WTC11 (cell line): ENCODE measurements around the gene ADARB2. TPM values are rescaled to one million over a fixed set of nuclear protein-coding genes. Genes with fewer than 3 reads are reported as not detected.

Experiments
- ATAC-seq: fragments of 200-7000 bp; cut with Tn5 transposase; 2 replicates; pipeline ENCODE4 v1.10.0; 2021; ENCODE audit warnings: mild to moderate bottlenecking, moderate library complexity
- CTCF ChIA-PET: fragments of 300-600 bp; sonication (Branson Sonifier 250); formaldehyde crosslinking; loops from one replicate; lab custom pipeline; 2021; ENCODE audit warnings: antibody characterized with exemption; lab: Charles Lee
- POLR2A ChIA-PET: fragments of 350-600 bp; sonication (Branson Sonifier 250); formaldehyde crosslinking; loops from one replicate; lab custom pipeline; 2021; ENCODE audit warnings: antibody characterized with exemption; lab: Charles Lee
- DNase-seq: peaks from one replicate; pipeline ENCODE4 v3.0.0; 2021; ENCODE audit warnings: low spot score
- H3K27ac Mint-ChIP-seq: 2 replicates; pipeline ENCODE4 v1.8.0; 2021; ENCODE audit warnings: mixed read lengths
- H3K27me3 Mint-ChIP-seq: 2 replicates; pipeline ENCODE4 v1.8.0; 2021; ENCODE audit warnings: low read depth, mild to moderate bottlenecking, moderate library complexity, mixed read lengths
- H3K36me3 Mint-ChIP-seq: 2 replicates; pipeline ENCODE4 v1.8.0; 2021; ENCODE audit warnings: mixed read lengths
- H3K4me1 Mint-ChIP-seq: 2 replicates; pipeline ENCODE4 v1.8.0; 2022; ENCODE audit warnings: mixed read lengths
- H3K4me3 Mint-ChIP-seq: 2 replicates; pipeline ENCODE4 v1.8.0; 2021; ENCODE audit warnings: mild to moderate bottlenecking, moderate library complexity, mixed read lengths
- H3K9me3 Mint-ChIP-seq: 2 replicates; pipeline ENCODE4 v1.8.0; 2021; ENCODE audit warnings: mixed read lengths
- CREM ChIP-seq: sonication (generic); formaldehyde crosslinking; IDR thresholded peaks from 2 replicates; pipeline ENCODE4 v1.8.1; 2022; ENCODE audit warnings: mild to moderate bottlenecking, missing genetic modification reagents, moderate library complexity
- ETV6 ChIP-seq: sonication (generic); formaldehyde crosslinking; IDR thresholded peaks from 2 replicates; pipeline ENCODE4 v1.8.1; 2022; ENCODE audit warnings: mild to moderate bottlenecking, missing genetic modification reagents
- GRHL2 ChIP-seq: fragments of 250-450 bp; sonication (Bioruptor Pico); IDR thresholded peaks from 2 replicates; pipeline ENCODE4 v1.8.0; 2022; ENCODE audit warnings: mild to moderate bottlenecking, moderate library complexity; ENCODE audit not compliant: insufficient replicate concordance, severe bottlenecking
- IRF2 ChIP-seq: sonication (generic); formaldehyde crosslinking; IDR thresholded peaks from 2 replicates; pipeline ENCODE4 v1.8.0; 2022; ENCODE audit warnings: low read depth, missing genetic modification reagents, borderline replicate concordance
- JAZF1 ChIP-seq: fragments of 250-450 bp; sonication (Bioruptor Pico); IDR thresholded peaks from 2 replicates; pipeline ENCODE4 v1.9.0; 2021; ENCODE audit warnings: moderate library complexity, mild to moderate bottlenecking, inconsistent platforms
- KAT7 ChIP-seq: sonication (generic); formaldehyde crosslinking; IDR thresholded peaks from 2 replicates; pipeline ENCODE4 v1.8.1; 2023; ENCODE audit warnings: missing genetic modification reagents, mild to moderate bottlenecking, borderline replicate concordance
- MXD4 ChIP-seq: fragments of 250-450 bp; sonication (Bioruptor Pico); IDR thresholded peaks from 2 replicates; pipeline ENCODE4 v1.8.0; 2021; ENCODE audit warnings: mild to moderate bottlenecking, moderate library complexity, borderline replicate concordance
- PRRX2 ChIP-seq: fragments of 250-450 bp; sonication (Bioruptor Pico); IDR thresholded peaks from 2 replicates; pipeline ENCODE4 v1.8.0; 2021; ENCODE audit warnings: mild to moderate bottlenecking
- RORB ChIP-seq: fragments of 250-450 bp; sonication (Bioruptor Pico); IDR thresholded peaks from 2 replicates; pipeline ENCODE4 v1.9.0; 2021; ENCODE audit warnings: mild to moderate bottlenecking
- SMAD3 ChIP-seq: sonication (generic); formaldehyde crosslinking; IDR thresholded peaks from 2 replicates; pipeline ENCODE4 v1.8.0; 2022; ENCODE audit warnings: missing genetic modification reagents, mild to moderate bottlenecking, borderline replicate concordance
- SOX15 ChIP-seq: fragments of 250-450 bp; sonication (Bioruptor Pico); IDR thresholded peaks from 2 replicates; pipeline ENCODE4 v1.9.0; 2021; ENCODE audit warnings: mild to moderate bottlenecking
- TCF7 ChIP-seq: sonication (generic); formaldehyde crosslinking; IDR thresholded peaks from 2 replicates; pipeline ENCODE4 v1.8.0; 2022; ENCODE audit warnings: mild to moderate bottlenecking, low read depth, missing genetic modification reagents, moderate library complexity
- ZBTB21 ChIP-seq: sonication (generic); formaldehyde crosslinking; IDR thresholded peaks from 2 replicates; pipeline ENCODE4 v1.8.1; 2023; ENCODE audit warnings: mild to moderate bottlenecking, missing genetic modification reagents, borderline replicate concordance
- ZNF263 ChIP-seq: sonication (generic); formaldehyde crosslinking; IDR thresholded peaks from 2 replicates; pipeline ENCODE4 v1.8.1; 2022; ENCODE audit warnings: low read depth, mild to moderate bottlenecking, moderate library complexity, missing genetic modification reagents
- total RNA-seq: library from RNA; stranded (reverse); gene quantifications from 3 replicates; pipeline ENCODE4 v1.2.3, GENCODE V29; 2021
- TF ChIP-seq, protein P1 (sequence below): sonication (generic); formaldehyde crosslinking; IDR thresholded peaks from 2 replicates; pipeline ENCODE4 v1.8.0; 2022; ENCODE audit warnings: mild to moderate bottlenecking, missing genetic modification reagents
- TF ChIP-seq, protein P2 (sequence below): sonication (generic); formaldehyde crosslinking; IDR thresholded peaks from 2 replicates; pipeline ENCODE4 v1.8.1; 2022; ENCODE audit warnings: low read depth, mild to moderate bottlenecking, moderate library complexity, missing genetic modification reagents, borderline replicate concordance
- TF ChIP-seq, protein P3 (sequence below): sonication (generic); formaldehyde crosslinking; IDR thresholded peaks from 2 replicates; pipeline ENCODE4 v1.8.1; 2023; ENCODE audit warnings: mild to moderate bottlenecking, missing genetic modification reagents
- TF ChIP-seq, protein P4 (sequence below): sonication (generic); formaldehyde crosslinking; conservative IDR thresholded peaks from 2 replicates; pipeline ENCODE4 v1.8.1; 2023; ENCODE audit warnings: mild to moderate bottlenecking, low read depth, missing genetic modification reagents, moderate library complexity

The ADARB2 gene
- total RNA-seq, 1 experiment from 2014 or later: 3.7 TPM

DNA sequence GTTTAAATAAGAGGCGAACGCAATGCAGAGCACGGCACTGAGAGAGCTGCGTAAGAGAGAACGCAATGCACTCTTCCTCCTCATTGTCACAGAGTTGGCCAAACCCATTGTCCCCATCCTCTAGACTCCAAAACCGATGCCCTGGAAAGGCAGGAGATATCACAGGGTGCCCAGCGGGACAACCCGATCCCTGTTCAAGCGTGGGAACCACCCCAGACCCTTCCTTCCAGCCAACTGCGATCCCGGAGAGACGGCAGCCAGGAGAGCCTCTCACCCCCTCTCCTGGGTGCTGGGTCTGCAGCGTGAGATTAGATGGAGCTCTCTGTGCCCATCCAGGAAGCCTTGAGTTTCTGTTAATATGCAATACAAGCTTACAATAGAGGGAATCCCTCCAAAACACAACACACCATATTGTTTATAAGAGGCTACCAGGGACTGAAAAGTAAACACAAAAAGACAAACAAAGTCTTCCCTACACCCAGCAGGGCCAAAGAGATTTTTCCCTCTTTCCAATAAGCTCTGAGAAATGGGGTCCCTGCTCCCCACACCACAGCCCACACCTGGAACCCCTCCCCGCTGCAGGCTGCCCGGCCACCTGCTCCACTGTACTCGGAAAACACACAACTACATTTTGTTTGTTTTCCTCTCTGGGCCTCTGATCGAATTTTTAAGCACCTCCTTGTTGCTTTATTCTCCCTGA, 187.6 kb downstream of the ADARB2 start (continued):
- TF ChIP-seq KAT7 (CRISPR knock-in tag): no peak
- no peak for TF ChIP-seq SMAD3 (CRISPR knock-in tag)
- TF ChIP-seq, all 79 proteins: peak for 0

DNA sequence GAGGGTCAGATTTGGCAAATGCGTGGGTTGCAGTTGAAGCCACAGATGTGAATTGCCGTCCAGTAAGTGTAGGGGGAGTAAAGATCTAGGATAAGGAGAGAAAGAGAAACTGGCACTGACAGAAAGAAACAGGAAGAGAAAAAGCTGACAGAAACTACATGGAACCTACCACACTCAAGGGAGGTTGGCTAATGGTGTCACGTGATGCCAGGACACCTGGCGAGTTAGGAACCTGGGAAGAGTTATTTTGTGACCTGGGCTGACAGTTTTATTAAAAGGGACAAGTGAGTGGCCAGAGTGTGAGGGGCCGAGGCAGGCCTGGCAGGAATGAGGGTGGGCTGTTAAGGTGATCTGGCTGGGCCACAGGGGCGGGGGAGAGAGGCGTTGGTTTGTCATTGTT, 188.7 kb downstream of the ADARB2 start:
- DNase-seq: no peak
- Mint-ChIP-seq H3K36me3 (peaks cover 10% of the 10 kb centered on the region), H3K27ac (no peak overlapping the region), H3K4me3 (no peak overlapping the region), H3K9me3 (peaks cover 15% of the 10 kb centered on the region), H3K27me3 (peaks cover 5% of the 10 kb centered on the region; the same call in 1 of the 2 replicates), H3K4me1 (peaks cover 10% of the 10 kb centered on the region; the same call in 1 of the 2 replicates)
- ChIA-PET CTCF (no interaction called here), POLR2A (no interaction called here)
- TF ChIP-seq TCF7 (CRISPR knock-in tag): no peak
- no peak for TF ChIP-seq RORB (CRISPR knock-in tag)
- no peak for TF ChIP-seq CREM
- TF ChIP-seq, protein P1, sequence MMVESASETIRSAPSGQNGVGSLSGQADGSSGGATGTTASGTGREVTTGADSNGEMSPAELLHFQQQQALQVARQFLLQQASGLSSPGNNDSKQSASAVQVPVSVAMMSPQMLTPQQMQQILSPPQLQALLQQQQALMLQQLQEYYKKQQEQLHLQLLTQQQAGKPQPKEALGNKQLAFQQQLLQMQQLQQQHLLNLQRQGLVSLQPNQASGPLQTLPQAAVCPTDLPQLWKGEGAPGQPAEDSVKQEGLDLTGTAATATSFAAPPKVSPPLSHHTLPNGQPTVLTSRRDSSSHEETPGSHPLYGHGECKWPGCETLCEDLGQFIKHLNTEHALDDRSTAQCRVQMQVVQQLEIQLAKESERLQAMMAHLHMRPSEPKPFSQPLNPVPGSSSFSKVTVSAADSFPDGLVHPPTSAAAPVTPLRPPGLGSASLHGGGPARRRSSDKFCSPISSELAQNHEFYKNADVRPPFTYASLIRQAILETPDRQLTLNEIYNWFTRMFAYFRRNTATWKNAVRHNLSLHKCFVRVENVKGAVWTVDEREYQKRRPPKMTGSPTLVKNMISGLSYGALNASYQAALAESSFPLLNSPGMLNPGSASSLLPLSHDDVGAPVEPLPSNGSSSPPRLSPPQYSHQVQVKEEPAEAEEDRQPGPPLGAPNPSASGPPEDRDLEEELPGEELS (CRISPR knock-in tag): no peak
- TF ChIP-seq, protein P2, sequence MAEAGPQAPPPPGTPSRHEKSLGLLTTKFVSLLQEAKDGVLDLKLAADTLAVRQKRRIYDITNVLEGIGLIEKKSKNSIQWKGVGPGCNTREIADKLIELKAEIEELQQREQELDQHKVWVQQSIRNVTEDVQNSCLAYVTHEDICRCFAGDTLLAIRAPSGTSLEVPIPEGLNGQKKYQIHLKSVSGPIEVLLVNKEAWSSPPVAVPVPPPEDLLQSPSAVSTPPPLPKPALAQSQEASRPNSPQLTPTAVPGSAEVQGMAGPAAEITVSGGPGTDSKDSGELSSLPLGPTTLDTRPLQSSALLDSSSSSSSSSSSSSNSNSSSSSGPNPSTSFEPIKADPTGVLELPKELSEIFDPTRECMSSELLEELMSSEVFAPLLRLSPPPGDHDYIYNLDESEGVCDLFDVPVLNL: no peak
- no peak for TF ChIP-seq MXD4
- TF ChIP-seq SOX15 (CRISPR knock-in tag): no peak
- TF ChIP-seq ZNF263: no peak
- no peak for TF ChIP-seq ZBTB21 (CRISPR knock-in tag)
- ATAC-seq: no peak

DNA sequence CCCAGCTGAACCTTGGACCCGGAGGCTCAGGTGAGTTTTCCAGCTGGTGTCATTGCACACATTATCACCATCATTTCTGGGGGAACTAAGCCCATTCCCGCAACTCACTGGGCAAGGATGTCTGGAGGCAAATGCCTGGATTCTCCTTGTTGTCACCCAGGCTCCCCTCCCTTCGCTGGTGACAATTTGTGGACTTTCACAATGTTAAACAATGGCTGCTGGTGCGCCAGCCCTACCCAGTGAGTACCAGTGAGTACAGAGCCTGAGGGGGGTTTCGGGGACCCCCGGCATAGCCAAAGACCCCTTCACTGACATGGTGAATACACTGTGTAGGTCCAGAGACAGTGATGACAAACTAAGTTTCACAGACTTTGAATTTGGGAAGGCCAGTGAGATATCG, 189.2 kb downstream of the ADARB2 start:
- Mint-ChIP-seq H3K27ac (no peak overlapping the region), H3K36me3 (peaks cover 10% of the 10 kb centered on the region), H3K4me1 (peaks cover 10% of the 10 kb centered on the region; the same call in 1 of the 2 replicates), H3K27me3 (peaks cover 5% of the 10 kb centered on the region; the same call in 1 of the 2 replicates), H3K4me3 (no peak overlapping the region), H3K9me3 (peaks cover 15% of the 10 kb centered on the region)
- TF ChIP-seq JAZF1 (CRISPR knock-in tag) (no peak), IRF2 (no peak), ETV6 (CRISPR knock-in tag) (no peak), SMAD3 (CRISPR knock-in tag) (no peak), SOX15 (CRISPR knock-in tag) (no peak), GRHL2 (CRISPR knock-in tag) (no peak), CREM (no peak), PRRX2 (CRISPR knock-in tag) (no peak)
- TF ChIP-seq, protein P3, sequence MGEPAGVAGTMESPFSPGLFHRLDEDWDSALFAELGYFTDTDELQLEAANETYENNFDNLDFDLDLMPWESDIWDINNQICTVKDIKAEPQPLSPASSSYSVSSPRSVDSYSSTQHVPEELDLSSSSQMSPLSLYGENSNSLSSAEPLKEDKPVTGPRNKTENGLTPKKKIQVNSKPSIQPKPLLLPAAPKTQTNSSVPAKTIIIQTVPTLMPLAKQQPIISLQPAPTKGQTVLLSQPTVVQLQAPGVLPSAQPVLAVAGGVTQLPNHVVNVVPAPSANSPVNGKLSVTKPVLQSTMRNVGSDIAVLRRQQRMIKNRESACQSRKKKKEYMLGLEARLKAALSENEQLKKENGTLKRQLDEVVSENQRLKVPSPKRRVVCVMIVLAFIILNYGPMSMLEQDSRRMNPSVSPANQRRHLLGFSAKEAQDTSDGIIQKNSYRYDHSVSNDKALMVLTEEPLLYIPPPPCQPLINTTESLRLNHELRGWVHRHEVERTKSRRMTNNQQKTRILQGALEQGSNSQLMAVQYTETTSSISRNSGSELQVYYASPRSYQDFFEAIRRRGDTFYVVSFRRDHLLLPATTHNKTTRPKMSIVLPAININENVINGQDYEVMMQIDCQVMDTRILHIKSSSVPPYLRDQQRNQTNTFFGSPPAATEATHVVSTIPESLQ (CRISPR knock-in tag): no peak
- TF ChIP-seq, protein P4, sequence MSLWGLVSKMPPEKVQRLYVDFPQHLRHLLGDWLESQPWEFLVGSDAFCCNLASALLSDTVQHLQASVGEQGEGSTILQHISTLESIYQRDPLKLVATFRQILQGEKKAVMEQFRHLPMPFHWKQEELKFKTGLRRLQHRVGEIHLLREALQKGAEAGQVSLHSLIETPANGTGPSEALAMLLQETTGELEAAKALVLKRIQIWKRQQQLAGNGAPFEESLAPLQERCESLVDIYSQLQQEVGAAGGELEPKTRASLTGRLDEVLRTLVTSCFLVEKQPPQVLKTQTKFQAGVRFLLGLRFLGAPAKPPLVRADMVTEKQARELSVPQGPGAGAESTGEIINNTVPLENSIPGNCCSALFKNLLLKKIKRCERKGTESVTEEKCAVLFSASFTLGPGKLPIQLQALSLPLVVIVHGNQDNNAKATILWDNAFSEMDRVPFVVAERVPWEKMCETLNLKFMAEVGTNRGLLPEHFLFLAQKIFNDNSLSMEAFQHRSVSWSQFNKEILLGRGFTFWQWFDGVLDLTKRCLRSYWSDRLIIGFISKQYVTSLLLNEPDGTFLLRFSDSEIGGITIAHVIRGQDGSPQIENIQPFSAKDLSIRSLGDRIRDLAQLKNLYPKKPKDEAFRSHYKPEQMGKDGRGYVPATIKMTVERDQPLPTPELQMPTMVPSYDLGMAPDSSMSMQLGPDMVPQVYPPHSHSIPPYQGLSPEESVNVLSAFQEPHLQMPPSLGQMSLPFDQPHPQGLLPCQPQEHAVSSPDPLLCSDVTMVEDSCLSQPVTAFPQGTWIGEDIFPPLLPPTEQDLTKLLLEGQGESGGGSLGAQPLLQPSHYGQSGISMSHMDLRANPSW (CRISPR knock-in tag): no peak
- TF ChIP-seq, protein P2: no peak
- TF ChIP-seq, protein P1 (CRISPR knock-in tag): no peak
- ChIA-PET CTCF (no interaction called here), POLR2A (no interaction called here)
- ATAC-seq (no peak), DNase-seq (no peak)
